GM23338 (cell line): Measurements from ENCODE around the gene NAP1L4. TPM values are rescaled to one million over a fixed set of nuclear protein-coding genes. Genes with fewer than 3 reads are reported as not detected.

Experiments
- ATAC-seq: fragments of 200-7000 bp; cut with Tn5 transposase; 3 replicates; pipeline ENCODE4 v1.9.1; 2020
- DNase-seq: peaks from one replicate; pipeline ENCODE4 v3.0.0-alpha.2; 2015; ENCODE audit warnings: low spot score
- H2AFZ ChIP-seq: fragments of 200-600 bp; sonication (generic); 2 replicates; pipeline ENCODE4 v1.8.0; 2016; ENCODE audit warnings: antibody characterized with exemption, mild to moderate bottlenecking, moderate library complexity
- H3F3A ChIP-seq: fragments of 200-600 bp; sonication (generic); replicated peaks from 2 replicates; pipeline ENCODE4 v1.8.0; 2017; ENCODE audit warnings: antibody characterized with exemption, mixed run types, low read depth
- H3K27ac ChIP-seq: fragments of 200-600 bp; sonication (generic); 2 replicates; pipeline ENCODE4 v1.6.1; 2016; ENCODE audit warnings: low read depth
- H3K27me3 ChIP-seq: fragments of 200-600 bp; sonication (generic); 2 replicates; pipeline ENCODE4 v1.8.0; 2016; ENCODE audit warnings: mild to moderate bottlenecking, mixed run types, moderate library complexity; ENCODE audit not compliant: insufficient read depth
- H3K36me3 ChIP-seq: fragments of 200-600 bp; sonication (generic); 2 replicates; pipeline ENCODE4 v1.8.0; 2016; ENCODE audit warnings: mild to moderate bottlenecking; ENCODE audit not compliant: insufficient read depth
- H3K4me1 ChIP-seq: fragments of 200-600 bp; sonication (generic); 2 replicates; pipeline ENCODE4 v1.8.0; 2016; ENCODE audit warnings: mild to moderate bottlenecking, moderate library complexity; ENCODE audit not compliant: insufficient read depth
- H3K4me2 ChIP-seq: fragments of 200-600 bp; sonication (generic); 2 replicates; pipeline ENCODE4 v1.7.1; 2017; ENCODE audit warnings: mixed run types
- H3K4me3 ChIP-seq: fragments of 200-600 bp; sonication (generic); 2 replicates; pipeline ENCODE4 v1.6.1; 2016; ENCODE audit warnings: mixed run types
- H3K79me2 ChIP-seq: fragments of 200-600 bp; sonication (generic); replicated peaks from 2 replicates; pipeline ENCODE4 v1.8.0; 2017; ENCODE audit warnings: mild to moderate bottlenecking; ENCODE audit not compliant: insufficient read depth
- H3K9me2 ChIP-seq: fragments of 200-600 bp; sonication (generic); 2 replicates; pipeline ENCODE4 v1.8.0; 2017; ENCODE audit not compliant: insufficient read depth
- H4K20me1 ChIP-seq: fragments of 200-600 bp; sonication (generic); replicated peaks from 2 replicates; pipeline ENCODE4 v1.8.0; 2017; ENCODE audit warnings: mild to moderate bottlenecking; ENCODE audit not compliant: insufficient read depth
- H3K27ac Mint-ChIP-seq: 2 replicates; pipeline ENCODE4 v1.8.0; 2020; ENCODE audit warnings: inconsistent platforms, mild to moderate bottlenecking, moderate library complexity, mixed read lengths
- H3K27me3 Mint-ChIP-seq: 3 replicates; pipeline ENCODE4 v1.8.0; 2022; ENCODE audit warnings: low read depth, mild to moderate bottlenecking, moderate library complexity, mixed read lengths, inconsistent platforms; ENCODE audit not compliant: insufficient read depth, poor library complexity
- H3K36me3 Mint-ChIP-seq: 3 replicates; pipeline ENCODE4 v1.8.0; 2021; ENCODE audit warnings: low read depth, mild to moderate bottlenecking, inconsistent platforms, moderate library complexity, mixed read lengths
- H3K4me1 Mint-ChIP-seq: 3 replicates; pipeline ENCODE4 v1.8.0; 2020; ENCODE audit warnings: mild to moderate bottlenecking, inconsistent platforms, mixed read lengths
- H3K4me3 Mint-ChIP-seq: 3 replicates; pipeline ENCODE4 v1.8.0; 2021; ENCODE audit warnings: moderate library complexity, mild to moderate bottlenecking, inconsistent platforms, mixed read lengths
- H3K9me3 Mint-ChIP-seq: 3 replicates; pipeline ENCODE4 v1.8.0; 2020; ENCODE audit warnings: moderate library complexity, mild to moderate bottlenecking, inconsistent platforms, mixed read lengths
- CREB1 ChIP-seq: fragments of 250-450 bp; sonication (Bioruptor Pico); IDR thresholded peaks from 2 replicates; pipeline ENCODE4 v1.5.0; 2020; ENCODE audit warnings: low read depth, mild to moderate bottlenecking, moderate library complexity
- CTCF ChIP-seq, 2 experiments: fragments of 200-600 bp in 1 of 2; sonication (generic) in 1 of 2; conservative IDR thresholded peaks; 2 replicates each; pipeline versions ENCODE4 v1.5.1 to v1.6.1; 2016 to 2017; ENCODE audit warnings: antibody characterized with exemption in 2 of 2, low read depth in 2 of 2, mild to moderate bottlenecking in 2 of 2, moderate library complexity in 1 of 2
- EZH2 ChIP-seq: fragments of 200-600 bp; sonication (generic); IDR thresholded peaks from one replicate; pipeline ENCODE4 v1.8.0; 2017; ENCODE audit warnings: antibody characterized with exemption, mild to moderate bottlenecking, low read depth; ENCODE audit not compliant: unreplicated experiment
- EZH2phosphoT487 ChIP-seq: fragments of 200-600 bp; sonication (generic); IDR thresholded peaks from one replicate; pipeline ENCODE4 v1.8.1; 2018; ENCODE audit warnings: antibody characterized with exemption; ENCODE audit not compliant: unreplicated experiment
- JUNB ChIP-seq: IDR thresholded peaks from one replicate; pipeline ENCODE4 v1.6.1; 2016; ENCODE audit warnings: antibody characterized with exemption; ENCODE audit not compliant: unreplicated experiment
- POLR2AphosphoS5 ChIP-seq: IDR thresholded peaks from 2 replicates; pipeline ENCODE4 v1.6.1; 2016; ENCODE audit warnings: antibody characterized with exemption, low read depth
- REST ChIP-seq: IDR thresholded peaks from one replicate; pipeline ENCODE4 v1.6.1; 2018; ENCODE audit warnings: antibody characterized with exemption; ENCODE audit not compliant: unreplicated experiment
- ZNF114 ChIP-seq: fragments of 250-450 bp; sonication (Bioruptor Pico); IDR thresholded peaks from 2 replicates; pipeline ENCODE4 v1.5.0; 2020; ENCODE audit warnings: mild to moderate bottlenecking, moderate library complexity
- polyA plus RNA-seq: library from polyadenylated mRNA; unstranded; fragments of >200 nt; fragmentation: Nextera tagmentation; extraction: Ambion mirVana; gene quantifications from 2 replicates; pipeline ENCODE4 v1.2.1, GENCODE V29; 2016
- total RNA-seq: library from RNA; depleted of rRNA; stranded (reverse); fragments of >200 nt; shearing (Covaris generic); gene quantifications from 2 replicates; pipeline ENCODE4 v1.2.3, GENCODE V29; 2014

Gene NAP1L4
- total and polyA plus RNA-seq, 2 experiments from 2014 or later, result 181 to 189 TPM

DNA sequence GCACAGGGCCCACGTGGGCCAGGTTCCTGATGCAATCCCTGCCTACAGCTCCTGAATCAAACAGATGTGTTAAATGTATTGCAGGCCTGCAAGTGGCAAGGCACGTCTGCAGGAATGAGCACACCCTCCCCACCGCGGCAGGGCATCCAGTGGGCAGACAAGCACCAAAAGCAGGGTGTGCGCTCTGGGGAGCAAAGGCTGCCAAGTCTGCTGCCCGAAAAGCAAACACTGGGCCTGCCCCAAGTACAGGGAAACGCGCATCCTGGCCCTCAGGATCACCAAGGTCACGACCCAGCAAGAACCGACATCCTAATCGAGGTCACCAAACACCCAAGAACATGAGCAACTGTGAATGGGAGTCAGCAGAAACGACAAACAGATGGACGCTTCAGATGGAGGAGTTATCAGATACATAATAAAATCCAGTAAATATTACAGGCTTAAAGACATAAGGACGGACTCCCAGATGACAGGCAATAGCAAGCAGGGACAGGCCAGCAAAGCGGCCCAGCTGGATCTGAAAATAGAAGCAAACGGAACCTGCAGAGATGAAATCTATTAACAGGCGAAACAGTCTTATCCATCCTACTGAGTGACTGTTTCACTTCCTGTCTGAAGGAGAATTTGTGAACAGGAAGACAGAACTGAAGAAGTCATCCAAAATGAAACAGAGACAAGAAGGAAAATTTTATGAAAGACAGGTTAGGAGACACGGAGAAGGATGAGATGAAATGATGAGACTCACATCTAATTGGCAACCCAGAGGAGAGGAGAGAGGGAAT lies 38.4 kb upstream of the NAP1L4 start:
- Histone ChIP-seq H3K79me2 (peaks cover 39% of the 10 kb centered on the region), H3K4me2 (no peak overlapping the region), H3K36me3 (peaks cover 49% of the 10 kb centered on the region), H3F3A (no peaks in the 10 kb centered on the region), H2AFZ (no peak overlapping the region), H3K4me3 (no peak overlapping the region), H3K9me2 (no peaks in the 10 kb centered on the region), H3K27me3 (no peaks in the 10 kb centered on the region), H4K20me1 (peaks cover 36% of the 10 kb centered on the region), H3K4me1 (no peaks in the 10 kb centered on the region), H3K27ac (no peak overlapping the region)
- DNase-seq, result no peak
- Mint-ChIP-seq H3K27ac (no peak overlapping the region), H3K4me3 (no peak overlapping the region), H3K27me3 (peaks cover 10% of the 10 kb centered on the region), H3K9me3 (no peaks in the 10 kb centered on the region), H3K36me3 (peaks cover 87% of the 10 kb centered on the region), H3K4me1 (no peaks in the 10 kb centered on the region)
- no peak for TF ChIP-seq POLR2AphosphoS5
- no peak for ATAC-seq

- Histone ChIP-seq H3K4me2 (no peak overlapping the region), H2AFZ (no peak overlapping the region), H3K4me3 (no peak overlapping the region), H3K27me3 (no peaks in the 10 kb centered on the region), H3K79me2 (peaks cover 26% of the 10 kb centered on the region), H3K4me1 (no peaks in the 10 kb centered on the region), H3K27ac (no peak overlapping the region), H3F3A (no peaks in the 10 kb centered on the region), H3K9me2 (no peaks in the 10 kb centered on the region), H3K36me3 (peaks cover 49% of the 10 kb centered on the region), H4K20me1 (peaks cover 27% of the 10 kb centered on the region)
- H3K4me3 Mint-ChIP-seq, result no peak overlapping the region; the same call in 2 of the 3 replicates
- peaks cover 12% of the 10 kb centered on the region for H3K27me3 Mint-ChIP-seq
- peaks cover 89% of the 10 kb centered on the region for H3K36me3 Mint-ChIP-seq
- no peak overlapping the region; the same call in 1 of the 2 replicates for H3K27ac Mint-ChIP-seq
- ATAC-seq (no peak), DNase-seq (no peak)
- H3K4me1 Mint-ChIP-seq, result no peaks in the 10 kb centered on the region
- H3K9me3 Mint-ChIP-seq, result no peaks in the 10 kb centered on the region
- no peak for TF ChIP-seq EZH2phosphoT487
- no peak for TF ChIP-seq JUNB
- no peak for TF ChIP-seq ZNF114 (CRISPR knock-in tag)
These were observed 36.7 kb upstream of the NAP1L4 start for GRCh38 chr11:3028813-3029212.

GRCh38 chr11:3026803-3027202 lies 34.7 kb upstream of the NAP1L4 start:
- H3K4me3 Mint-ChIP-seq, result no peak overlapping the region
- no peaks in the 10 kb centered on the region for H3K9me3 Mint-ChIP-seq
- TF ChIP-seq CREB1 (no peak), EZH2phosphoT487 (no peak), POLR2AphosphoS5 (no peak), CTCF (conservative IDR thresholded peaks at IDR 0.05; ENCODE audit: low read depth in 2 of 2) (no peak), JUNB (no peak), ZNF114 (CRISPR knock-in tag) (no peak), REST (no peak), EZH2 (no peak)

More at GRCh38 chr11:3026803-3027202, 34.7 kb upstream of the NAP1L4 start:
- Histone ChIP-seq H3K27ac (no peak overlapping the region), H3K4me2 (no peak overlapping the region), H3K27me3 (no peaks in the 10 kb centered on the region), H3K4me3 (no peak overlapping the region), H3K36me3 (peaks cover 38% of the 10 kb centered on the region), H3F3A (no peaks in the 10 kb centered on the region), H2AFZ (no peak overlapping the region), H3K9me2 (no peaks in the 10 kb centered on the region), H4K20me1 (peaks cover 22% of the 10 kb centered on the region), H3K4me1 (no peaks in the 10 kb centered on the region), H3K79me2 (peaks cover 15% of the 10 kb centered on the region)
- DNase-seq (no peak), ATAC-seq (no peak)
- H3K27me3 Mint-ChIP-seq, result peaks cover 12% of the 10 kb centered on the region
- H3K4me1 Mint-ChIP-seq, result peaks cover 14% of the 10 kb centered on the region
- no peak overlapping the region for H3K27ac Mint-ChIP-seq
- peaks cover 88% of the 10 kb centered on the region for H3K36me3 Mint-ChIP-seq
